Panc1 (cell line): Measurements from ENCODE around the gene KCNA5. TPM values are rescaled to one million over a fixed set of nuclear protein-coding genes. Genes with fewer than 3 reads are reported as not detected.

Experiments
- ATAC-seq: fragments of 200-7000 bp; cut with Tn5 transposase; 2 replicates; pipeline ENCODE4 v1.9.1; 2020; ENCODE audit warnings: mild to moderate bottlenecking, moderate library complexity
- BruUV-seq: library from RNA; stranded (reverse); fragments of 400-500 nt; replicated peaks from 2 replicates; lab custom pipeline; 2021; lab: Mats Ljungman, UMichigan
- CTCF ChIA-PET: fragments of 300-600 bp; sonication (Branson Sonifier 250); formaldehyde crosslinking; loops from one replicate; lab custom pipeline; 2022; ENCODE audit warnings: antibody characterized with exemption; lab: Charles Lee
- POLR2A ChIA-PET: fragments of 300-600 bp; sonication (Branson Sonifier 250); formaldehyde crosslinking; loops from one replicate; lab custom pipeline; 2022; ENCODE audit warnings: antibody characterized with exemption; lab: Charles Lee
- DNase-seq: peaks from one replicate; pipeline ENCODE4 v3.0.0-alpha.2; 2010; ENCODE audit warnings: low read depth, low spot score
- H3K27ac ChIP-seq: 2 replicates; pipeline ENCODE4 v1.5.1; 2011; ENCODE audit warnings: mild to moderate bottlenecking, low read length, inconsistent platforms
- H3K27me3 ChIP-seq: fragments of 200-500 bp; sonication (Bioruptor generic); 2 replicates; pipeline ENCODE4 v1.6.0; 2014; ENCODE audit warnings: low read length, inconsistent platforms; ENCODE audit not compliant: control insufficient read depth, insufficient read depth
- H3K36me3 ChIP-seq: fragments of 200-500 bp; sonication (Bioruptor generic); 2 replicates; pipeline ENCODE4 v1.5.1; 2014; ENCODE audit warnings: inconsistent platforms, mild to moderate bottlenecking, low read length, moderate library complexity; ENCODE audit not compliant: control insufficient read depth, insufficient read depth
- H3K4me1 ChIP-seq: 2 replicates; pipeline ENCODE4 v1.5.1; 2011; ENCODE audit warnings: inconsistent platforms, mild to moderate bottlenecking, low read length, moderate library complexity; ENCODE audit not compliant: control insufficient read depth, insufficient read depth
- H3K4me3 ChIP-seq, 2 experiments: 2 replicates each; pipeline ENCODE4 v1.5.1; 2011 to 2012; ENCODE audit warnings: low read depth in 2 of 2, low read length in 2 of 2, mild to moderate bottlenecking in 2 of 2, inconsistent platforms in 1 of 2, moderate library complexity in 1 of 2
- H3K9me3 ChIP-seq: fragments of 200-500 bp; sonication (Bioruptor generic); 2 replicates; pipeline ENCODE4 v1.5.1; 2014; ENCODE audit warnings: low read depth, mild to moderate bottlenecking, inconsistent platforms, low read length, moderate library complexity; ENCODE audit not compliant: control insufficient read depth, insufficient read depth
- POLR2AphosphoS5 ChIP-seq: IDR thresholded peaks from 2 replicates; pipeline ENCODE4 v1.6.1; 2012; ENCODE audit warnings: mild to moderate bottlenecking, low read depth, low read length, moderate library complexity
- SIN3A ChIP-seq: IDR thresholded peaks from 2 replicates; pipeline ENCODE4 v1.6.1; 2012; ENCODE audit warnings: low read depth, mild to moderate bottlenecking, low read length, moderate library complexity, borderline replicate concordance; ENCODE audit not compliant: insufficient read depth
- TCF7L2 ChIP-seq: IDR thresholded peaks from 2 replicates; pipeline ENCODE4 v1.6.1; 2011; ENCODE audit warnings: mild to moderate bottlenecking, low read depth, low read length, inconsistent platforms
- in situ Hi-C: cut with HindIII; loops from 2 replicates; pipeline ENCODE4 v1.10.0; 2016; ENCODE audit warnings: low sequenced_read_pairs, low pct_unique_long_range_greater_than_20kb
- intact Hi-C: fragments of 100-400 bp; cut with micrococcal nuclease; formaldehyde crosslinking; loops from one replicate; pipeline ENCODE4 v1.10.0; 2022; ENCODE audit not compliant: unreplicated experiment
- total RNA-seq: library from RNA; stranded (reverse); gene quantifications from one replicate; pipeline ENCODE4 v1.2.1, GENCODE V29; 2021; ENCODE audit not compliant: unreplicated experiment
- TF ChIP-seq, protein P1 (sequence below): fragments of 450-650 bp; IDR thresholded peaks from 2 replicates; pipeline ENCODE4 v1.5.1; 2017; ENCODE audit warnings: mild to moderate bottlenecking
- TF ChIP-seq, protein P2 (sequence below), 2 experiments: IDR thresholded peaks; 2 replicates each; pipeline ENCODE4 v1.6.1; 2011 to 2012; ENCODE audit warnings: low read depth in 2 of 2, control low read depth in 1 of 2, low read length in 1 of 2, mild to moderate bottlenecking in 1 of 2, moderate library complexity in 1 of 2; ENCODE audit not compliant: insufficient read depth in 1 of 2

Gene KCNA5
- total RNA-seq, 1 experiment from 2014 or later = not detected

DNA sequence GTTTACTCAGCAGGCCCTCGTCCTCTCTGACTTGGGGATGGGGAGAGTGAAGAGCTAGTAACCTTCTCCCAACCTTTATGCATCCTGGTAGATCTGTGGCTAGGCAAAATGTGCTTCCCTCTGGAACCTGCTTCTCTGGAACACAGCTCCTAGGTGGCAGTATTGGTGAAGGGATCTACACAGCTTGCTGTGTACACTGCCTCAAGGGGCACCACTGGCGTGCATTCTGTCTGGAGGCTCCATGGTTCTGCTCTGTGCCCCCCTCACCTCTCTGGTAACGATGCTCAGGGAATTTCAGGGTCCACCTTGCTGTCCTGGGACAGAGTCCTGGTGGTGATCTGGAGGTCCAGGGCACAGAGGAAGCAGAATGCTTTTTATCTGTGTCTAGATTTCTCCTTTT lies 43.5 kb upstream of the KCNA5 start:
- ATAC-seq = peak; percentile 56; the same call in 1 of the 2 replicates
- no peak for DNase-seq
- H3K27me3 ChIP-seq = no peaks in the 10 kb centered on the region; the same call in 1 of the 2 replicates
- BruUV-seq = no TSS peak
- no peak overlapping the region for H3K4me3 ChIP-seq
- H3K27ac ChIP-seq = no peak overlapping the region
- no peaks in the 10 kb centered on the region for H3K36me3 ChIP-seq
- ChIA-PET POLR2A (no interaction called here), CTCF (interaction anchor here (0.7 kb wide), 1 partner anchor 144 kb away, joined by 4 read pairs; no protein-coding TSS in a partner anchor)
- no peaks in the 10 kb centered on the region for H3K4me1 ChIP-seq
- in situ Hi-C loops (no loop called here), intact Hi-C loops (no loop called here)
- no peaks in the 10 kb centered on the region for H3K9me3 ChIP-seq
- TF ChIP-seq, protein P1, sequence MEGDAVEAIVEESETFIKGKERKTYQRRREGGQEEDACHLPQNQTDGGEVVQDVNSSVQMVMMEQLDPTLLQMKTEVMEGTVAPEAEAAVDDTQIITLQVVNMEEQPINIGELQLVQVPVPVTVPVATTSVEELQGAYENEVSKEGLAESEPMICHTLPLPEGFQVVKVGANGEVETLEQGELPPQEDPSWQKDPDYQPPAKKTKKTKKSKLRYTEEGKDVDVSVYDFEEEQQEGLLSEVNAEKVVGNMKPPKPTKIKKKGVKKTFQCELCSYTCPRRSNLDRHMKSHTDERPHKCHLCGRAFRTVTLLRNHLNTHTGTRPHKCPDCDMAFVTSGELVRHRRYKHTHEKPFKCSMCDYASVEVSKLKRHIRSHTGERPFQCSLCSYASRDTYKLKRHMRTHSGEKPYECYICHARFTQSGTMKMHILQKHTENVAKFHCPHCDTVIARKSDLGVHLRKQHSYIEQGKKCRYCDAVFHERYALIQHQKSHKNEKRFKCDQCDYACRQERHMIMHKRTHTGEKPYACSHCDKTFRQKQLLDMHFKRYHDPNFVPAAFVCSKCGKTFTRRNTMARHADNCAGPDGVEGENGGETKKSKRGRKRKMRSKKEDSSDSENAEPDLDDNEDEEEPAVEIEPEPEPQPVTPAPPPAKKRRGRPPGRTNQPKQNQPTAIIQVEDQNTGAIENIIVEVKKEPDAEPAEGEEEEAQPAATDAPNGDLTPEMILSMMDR = peak; percentile 14; the same call in 1 of the 2 replicates
- no peak for TF ChIP-seq POLR2AphosphoS5

DNA sequence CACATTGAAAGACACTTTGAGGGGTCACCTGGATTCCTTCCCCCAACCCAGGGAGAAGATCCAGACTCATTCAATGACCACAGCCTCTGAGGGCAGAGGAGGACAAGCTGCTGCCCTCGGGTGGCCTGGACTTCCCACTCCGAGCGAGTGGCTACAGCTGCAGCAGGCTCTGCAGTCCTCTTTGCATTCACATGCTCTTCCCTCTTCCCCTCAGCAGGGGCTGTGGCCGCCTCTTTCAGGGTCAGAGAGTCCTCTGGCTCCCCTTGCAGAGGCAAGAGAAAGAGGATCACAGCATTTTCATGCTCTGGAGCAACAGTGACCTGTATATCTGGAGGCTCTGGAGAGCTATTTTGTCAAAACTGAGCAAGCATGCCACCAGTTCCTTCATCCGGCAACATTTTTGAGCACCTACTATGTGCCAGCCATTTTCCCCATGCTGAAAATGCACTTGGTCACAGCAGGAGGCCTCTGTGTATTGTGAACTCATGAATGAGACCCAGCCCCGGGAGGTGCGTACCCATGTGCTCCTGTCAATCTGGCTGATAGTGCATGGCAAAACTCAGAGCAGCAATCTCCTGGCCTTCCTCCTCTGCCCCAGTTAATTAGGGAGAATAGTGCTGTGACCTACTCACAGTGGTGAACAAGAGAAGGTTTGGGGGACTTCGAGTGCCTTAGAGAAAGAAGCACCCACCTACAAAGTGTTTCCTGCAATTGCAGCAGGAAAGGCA lies 42.9 kb upstream of the KCNA5 start:
- no peak for ATAC-seq
- ChIA-PET POLR2A (no interaction called here), CTCF (interaction anchor here (0.7 to 1.3 kb wide), 2 partner anchors 144 to 145 kb away, joined by 4 to 7 read pairs; no protein-coding TSS in a partner anchor)
- intact Hi-C loops = no loop called here
- BruUV-seq = no TSS peak
- Histone ChIP-seq H3K4me1 (no peaks in the 10 kb centered on the region), H3K9me3 (no peaks in the 10 kb centered on the region), H3K4me3 (no peak overlapping the region), H3K27me3 (no peaks in the 10 kb centered on the region; the same call in 1 of the 2 replicates), H3K27ac (no peak overlapping the region), H3K36me3 (no peaks in the 10 kb centered on the region)
- DNase-seq = no peak
- in situ Hi-C loops = no loop called here
- TF ChIP-seq SIN3A = no peak
- no peak for TF ChIP-seq TCF7L2
- TF ChIP-seq, protein P1 = no peak
- TF ChIP-seq, protein P2, sequence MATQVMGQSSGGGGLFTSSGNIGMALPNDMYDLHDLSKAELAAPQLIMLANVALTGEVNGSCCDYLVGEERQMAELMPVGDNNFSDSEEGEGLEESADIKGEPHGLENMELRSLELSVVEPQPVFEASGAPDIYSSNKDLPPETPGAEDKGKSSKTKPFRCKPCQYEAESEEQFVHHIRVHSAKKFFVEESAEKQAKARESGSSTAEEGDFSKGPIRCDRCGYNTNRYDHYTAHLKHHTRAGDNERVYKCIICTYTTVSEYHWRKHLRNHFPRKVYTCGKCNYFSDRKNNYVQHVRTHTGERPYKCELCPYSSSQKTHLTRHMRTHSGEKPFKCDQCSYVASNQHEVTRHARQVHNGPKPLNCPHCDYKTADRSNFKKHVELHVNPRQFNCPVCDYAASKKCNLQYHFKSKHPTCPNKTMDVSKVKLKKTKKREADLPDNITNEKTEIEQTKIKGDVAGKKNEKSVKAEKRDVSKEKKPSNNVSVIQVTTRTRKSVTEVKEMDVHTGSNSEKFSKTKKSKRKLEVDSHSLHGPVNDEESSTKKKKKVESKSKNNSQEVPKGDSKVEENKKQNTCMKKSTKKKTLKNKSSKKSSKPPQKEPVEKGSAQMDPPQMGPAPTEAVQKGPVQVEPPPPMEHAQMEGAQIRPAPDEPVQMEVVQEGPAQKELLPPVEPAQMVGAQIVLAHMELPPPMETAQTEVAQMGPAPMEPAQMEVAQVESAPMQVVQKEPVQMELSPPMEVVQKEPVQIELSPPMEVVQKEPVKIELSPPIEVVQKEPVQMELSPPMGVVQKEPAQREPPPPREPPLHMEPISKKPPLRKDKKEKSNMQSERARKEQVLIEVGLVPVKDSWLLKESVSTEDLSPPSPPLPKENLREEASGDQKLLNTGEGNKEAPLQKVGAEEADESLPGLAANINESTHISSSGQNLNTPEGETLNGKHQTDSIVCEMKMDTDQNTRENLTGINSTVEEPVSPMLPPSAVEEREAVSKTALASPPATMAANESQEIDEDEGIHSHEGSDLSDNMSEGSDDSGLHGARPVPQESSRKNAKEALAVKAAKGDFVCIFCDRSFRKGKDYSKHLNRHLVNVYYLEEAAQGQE (IDR thresholded peaks at IDR 0.05; ENCODE audit: insufficient read depth in 1 of 2, low read depth in 2 of 2, low read length in 1 of 2) = no peak
- TF ChIP-seq POLR2AphosphoS5 = no peak
